NCI-H446 treated with DMSO at 0.1 percent for 48 hours (cell line): Measurements from ENCODE around the gene FGD4.
"Not testable (repeated sequence)": the region's sequence is repeated elsewhere in the genome, so short reads cannot be mapped to it uniquely, and the experiment has no call there.

Experiments
- DNase-seq: peaks from one replicate; lab custom pipeline; 2025; lab: John Stamatoyannopoulos, UW

Gene FGD4

DNA sequence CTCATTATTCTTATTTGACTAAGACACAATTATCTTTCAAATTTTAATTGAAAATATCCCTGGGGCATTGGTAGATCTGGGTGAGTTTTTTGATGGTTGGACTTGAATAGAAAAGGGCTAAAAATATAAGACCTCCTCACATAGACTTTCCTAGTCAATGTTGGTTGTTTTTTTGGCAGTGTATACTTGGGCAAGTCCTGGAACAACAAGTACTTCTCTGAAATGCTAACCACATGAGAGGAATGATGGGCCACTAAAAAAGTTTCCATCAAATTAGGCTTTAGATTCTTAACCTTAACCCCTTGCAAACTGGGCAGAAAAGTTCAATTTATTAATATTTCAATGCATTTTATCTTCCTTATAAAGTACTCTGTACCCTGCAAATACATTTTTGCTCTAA is 97.6 kb downstream of the FGD4 start:
- DNase-seq: no peak

DNA sequence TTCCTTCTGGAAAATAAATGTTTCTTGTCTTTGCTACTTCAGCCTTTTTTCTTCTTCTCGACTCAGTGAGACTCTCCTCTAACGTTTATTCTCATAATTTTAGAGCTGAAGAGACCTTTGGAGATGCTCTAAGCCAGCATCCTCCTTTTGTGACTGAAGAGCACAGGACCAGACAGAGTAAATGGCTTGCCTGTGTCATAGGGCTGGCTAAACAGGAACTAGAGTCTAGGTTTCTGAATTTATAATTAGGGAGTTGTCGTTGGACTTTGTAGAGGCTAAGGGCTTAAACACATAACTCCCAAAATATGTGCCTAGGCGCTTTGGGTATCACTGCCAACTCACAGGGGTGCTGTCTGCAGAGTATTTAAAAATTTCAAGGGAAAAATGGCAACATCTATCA is 98.5 kb downstream of the FGD4 start:
- DNase-seq: no peak

DNA sequence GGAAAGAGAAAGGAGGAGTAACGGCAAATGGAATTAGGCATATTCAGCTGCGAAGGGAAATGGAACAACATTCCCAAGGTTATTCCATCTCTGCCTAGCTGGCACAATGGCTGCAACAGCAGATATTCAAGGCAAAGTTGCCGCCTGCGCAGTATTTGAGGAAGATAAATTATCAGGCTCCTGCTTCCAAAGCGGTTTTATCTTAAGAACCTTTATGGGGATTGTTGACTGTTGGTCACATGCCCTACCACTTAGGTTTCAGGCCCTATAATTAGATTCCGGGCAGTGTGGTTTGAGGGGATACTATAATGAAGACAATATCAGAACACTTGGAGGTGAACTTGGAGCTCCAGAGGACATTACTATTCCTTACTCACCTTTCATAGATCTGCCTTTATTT is 99.7 kb downstream of the FGD4 start:
- DNase-seq: no peak

DNA sequence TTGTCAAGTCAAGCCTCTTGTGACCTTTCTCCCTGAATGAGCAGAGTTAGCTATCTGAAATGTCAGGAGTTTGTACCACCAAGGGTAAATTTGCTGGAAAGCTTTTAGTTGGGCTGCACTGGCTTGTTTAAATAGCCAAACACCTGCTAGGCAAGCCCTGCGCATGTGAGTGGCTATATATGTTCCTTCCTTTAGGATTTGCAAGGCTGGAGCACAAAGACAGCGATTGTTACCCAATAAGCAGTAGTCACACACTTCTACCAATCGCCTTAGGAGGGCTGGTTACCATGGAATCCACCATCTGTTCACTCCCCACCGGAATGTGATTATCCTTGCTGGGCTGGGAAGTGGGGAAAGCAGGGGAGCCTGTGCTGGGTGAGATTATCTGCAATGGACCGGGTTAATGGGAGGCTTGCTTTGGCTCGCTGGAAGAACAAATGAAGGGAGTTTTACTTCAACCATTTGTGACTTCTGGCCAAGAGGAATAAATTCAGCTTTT is 102.5 kb downstream of the FGD4 start:
- DNase-seq: peak; percentile 94

DNA sequence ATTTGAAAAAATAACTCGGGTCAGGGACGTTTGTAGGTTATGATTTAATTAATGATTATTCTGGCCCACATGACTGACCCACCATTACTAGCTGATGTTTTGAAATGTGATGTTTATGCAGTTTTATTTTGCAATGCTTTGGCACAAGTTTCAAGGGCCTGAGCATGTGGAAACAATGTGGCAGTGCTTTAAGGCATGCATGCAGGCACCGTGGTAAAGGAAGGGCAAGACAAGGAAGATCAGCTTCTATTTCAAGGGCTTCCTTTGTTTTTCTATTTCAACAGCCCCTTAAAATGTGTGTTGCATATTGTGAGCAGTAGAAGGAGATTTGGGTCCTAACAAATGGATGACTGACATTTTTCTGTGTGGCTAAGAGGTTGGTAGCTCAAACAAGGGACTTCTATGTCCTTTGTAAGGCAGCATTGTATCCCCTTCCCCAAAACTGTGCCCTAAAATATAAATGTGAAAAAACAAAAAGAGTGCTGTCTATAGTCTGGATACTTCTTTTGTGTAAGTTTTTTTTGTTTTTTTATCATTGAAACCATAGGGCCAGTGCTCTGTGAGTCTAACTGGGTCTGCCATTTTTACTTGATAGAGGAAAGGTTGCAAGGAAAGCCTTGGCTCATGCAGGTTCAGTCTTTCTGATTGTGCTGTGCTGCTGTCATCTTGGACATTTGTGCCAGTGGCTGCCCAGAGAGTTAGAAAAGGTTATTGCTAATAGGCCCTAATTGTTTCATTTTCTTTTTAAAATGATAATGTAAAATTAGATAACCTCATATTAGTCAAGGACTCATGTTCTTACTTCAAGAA is 103.5 kb downstream of the FGD4 start:
- no peak for DNase-seq

DNA sequence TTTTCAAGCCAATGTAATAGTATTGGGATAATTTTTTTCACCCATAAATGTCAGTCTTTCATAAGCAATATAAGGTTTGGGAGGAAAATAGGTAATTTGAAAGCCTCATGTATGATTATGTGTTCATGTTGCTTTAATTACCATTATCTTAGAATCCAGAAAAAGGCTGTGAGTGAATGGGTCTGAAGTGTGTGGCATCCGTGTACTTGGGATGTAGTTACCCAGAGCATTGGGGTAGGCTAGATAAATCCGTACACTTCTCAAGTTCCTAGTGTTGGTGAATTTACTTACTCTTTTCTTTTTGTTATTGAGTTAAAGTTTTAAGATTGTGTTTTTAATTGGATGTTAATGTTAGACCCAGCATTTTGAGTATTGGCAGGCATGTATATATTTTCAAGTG is 104.4 kb downstream of the FGD4 start:
- no peak for DNase-seq

DNA sequence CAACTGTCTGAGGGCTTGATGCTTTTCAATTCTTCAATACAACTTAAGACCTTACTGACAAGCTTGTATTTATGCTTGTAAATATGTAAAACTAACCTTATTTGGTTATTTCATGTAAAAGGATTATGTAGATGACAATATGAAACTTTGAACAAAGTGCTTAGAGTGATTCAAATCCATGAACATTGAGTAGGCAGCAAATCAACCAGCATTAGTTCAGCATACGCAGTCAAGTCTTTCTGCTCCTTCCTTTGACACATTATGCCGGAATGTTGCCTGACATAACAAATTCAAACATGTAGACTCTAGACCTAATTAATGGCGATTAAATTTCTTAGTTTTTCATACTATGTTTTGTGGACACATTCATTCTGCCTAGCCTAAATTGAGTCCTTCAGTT is 105.2 kb downstream of the FGD4 start:
- DNase-seq: no peak

DNA sequence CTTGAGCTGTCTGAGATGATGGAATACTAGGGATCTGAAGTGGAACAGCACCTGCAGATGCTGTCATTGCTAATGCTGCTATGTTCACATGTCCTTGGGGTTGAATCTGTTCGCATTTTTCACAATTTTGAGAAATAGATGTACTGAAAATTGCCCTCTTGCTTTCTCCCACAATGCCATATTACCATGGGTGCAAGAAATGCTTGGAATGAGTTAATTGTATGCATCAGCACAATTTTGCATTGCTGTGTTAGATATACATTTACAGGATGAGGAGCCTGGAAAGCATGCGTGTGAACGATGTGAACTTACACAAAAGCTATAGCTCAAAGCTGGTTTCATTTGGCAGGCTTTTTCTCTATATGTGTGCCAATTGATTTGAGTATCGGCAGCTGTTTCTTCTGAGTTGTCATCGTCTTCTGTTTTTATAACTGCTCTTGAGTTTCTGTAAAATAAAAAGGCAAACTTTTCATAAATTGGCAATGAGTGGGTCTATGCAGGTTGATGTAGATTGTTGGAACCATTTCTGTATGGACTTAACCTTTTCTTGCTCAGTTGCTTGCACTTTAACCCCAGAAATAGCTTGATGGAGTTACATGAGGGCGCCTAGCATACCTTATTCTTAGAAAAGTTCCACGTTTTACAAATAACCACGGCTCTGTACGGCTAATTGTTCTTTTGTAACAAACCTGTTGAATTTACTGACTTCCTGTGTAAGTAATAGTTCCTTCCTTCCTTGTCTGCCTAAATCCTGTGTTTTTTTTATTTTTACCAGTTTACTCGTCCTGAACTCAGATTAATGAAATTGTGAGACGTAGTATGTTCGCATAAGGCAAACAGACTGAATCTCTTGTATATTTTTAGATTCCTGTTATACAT is 105.9 kb downstream of the FGD4 start:
- peak; percentile 13 for DNase-seq

DNA sequence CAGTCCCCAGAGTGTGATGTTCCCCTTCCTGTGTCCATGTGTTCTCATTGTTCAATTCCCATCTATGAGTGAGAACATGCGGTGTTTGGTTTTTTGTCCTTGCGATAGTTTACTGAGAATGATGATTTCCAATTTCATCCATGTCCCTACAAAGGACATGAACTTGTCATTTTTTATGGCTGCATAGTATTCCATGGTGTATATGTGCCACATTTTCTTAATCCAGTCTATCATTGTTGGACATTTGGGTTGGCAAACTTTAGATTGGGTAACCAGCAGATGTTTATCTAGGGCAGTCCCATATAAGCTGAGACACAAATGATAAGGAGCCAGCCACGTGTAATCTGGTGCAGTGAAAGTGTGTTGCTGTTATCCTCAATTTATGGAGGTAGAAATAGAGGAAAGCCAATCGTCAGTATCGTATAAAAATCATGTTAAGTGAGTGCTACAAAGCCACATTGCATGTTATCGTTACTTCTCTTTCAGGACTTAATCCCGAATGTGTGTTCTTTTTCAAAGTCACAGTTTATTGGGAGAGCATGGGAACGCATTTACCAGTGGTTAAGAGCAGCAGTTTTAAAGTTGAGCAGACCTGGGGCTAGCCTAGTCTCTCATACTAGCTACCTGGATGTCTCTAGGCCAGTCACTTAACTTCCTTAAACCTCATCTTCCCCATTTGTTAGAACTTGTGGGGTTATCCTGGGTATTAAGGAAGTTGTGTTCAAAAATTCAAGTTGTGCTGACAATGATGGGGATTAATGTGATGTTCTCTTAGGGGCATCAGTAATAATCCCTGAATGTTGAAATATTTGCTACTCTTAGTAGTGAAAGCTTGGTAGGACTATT is 108.0 kb downstream of the FGD4 start:
- not testable (repeated sequence) for DNase-seq

DNA sequence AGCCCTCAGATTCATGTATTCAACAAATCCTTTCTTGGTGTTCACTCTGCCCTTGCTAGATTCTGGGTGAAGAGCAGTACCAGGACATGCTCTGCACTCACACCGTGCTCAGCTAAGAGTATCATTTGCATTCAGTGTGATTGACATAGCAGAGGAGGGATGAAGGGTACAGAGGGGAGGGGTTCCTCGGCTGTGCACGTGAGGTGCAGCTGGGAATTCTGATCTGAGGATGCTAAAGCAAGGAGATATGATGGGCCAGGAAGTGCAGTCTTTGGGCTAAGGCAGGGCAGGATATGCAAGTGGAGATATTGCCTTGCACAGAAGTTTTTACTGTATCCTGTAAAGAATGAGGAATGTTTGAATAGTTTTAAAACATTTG is 108.6 kb downstream of the FGD4 start:
- DNase-seq: no peak

DNA sequence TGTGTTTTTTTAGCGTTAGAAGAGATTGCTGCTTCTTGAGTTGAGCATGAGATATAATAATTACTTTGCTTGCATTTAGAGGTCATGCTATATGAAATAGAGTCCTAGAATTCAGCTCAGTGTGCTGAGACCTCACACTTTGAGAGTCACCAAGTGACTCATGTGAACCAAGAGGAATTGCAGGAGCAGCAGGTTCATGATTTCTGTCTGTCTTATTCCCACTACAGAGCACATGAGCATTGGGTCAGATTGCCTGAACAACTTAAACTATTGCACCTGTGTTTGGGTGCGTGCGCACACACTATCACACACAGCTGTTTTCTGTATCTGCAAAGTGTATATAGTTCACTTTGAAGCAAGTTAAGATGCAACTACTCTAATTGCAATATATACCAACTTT is 109.3 kb downstream of the FGD4 start:
- no peak for DNase-seq

DNA sequence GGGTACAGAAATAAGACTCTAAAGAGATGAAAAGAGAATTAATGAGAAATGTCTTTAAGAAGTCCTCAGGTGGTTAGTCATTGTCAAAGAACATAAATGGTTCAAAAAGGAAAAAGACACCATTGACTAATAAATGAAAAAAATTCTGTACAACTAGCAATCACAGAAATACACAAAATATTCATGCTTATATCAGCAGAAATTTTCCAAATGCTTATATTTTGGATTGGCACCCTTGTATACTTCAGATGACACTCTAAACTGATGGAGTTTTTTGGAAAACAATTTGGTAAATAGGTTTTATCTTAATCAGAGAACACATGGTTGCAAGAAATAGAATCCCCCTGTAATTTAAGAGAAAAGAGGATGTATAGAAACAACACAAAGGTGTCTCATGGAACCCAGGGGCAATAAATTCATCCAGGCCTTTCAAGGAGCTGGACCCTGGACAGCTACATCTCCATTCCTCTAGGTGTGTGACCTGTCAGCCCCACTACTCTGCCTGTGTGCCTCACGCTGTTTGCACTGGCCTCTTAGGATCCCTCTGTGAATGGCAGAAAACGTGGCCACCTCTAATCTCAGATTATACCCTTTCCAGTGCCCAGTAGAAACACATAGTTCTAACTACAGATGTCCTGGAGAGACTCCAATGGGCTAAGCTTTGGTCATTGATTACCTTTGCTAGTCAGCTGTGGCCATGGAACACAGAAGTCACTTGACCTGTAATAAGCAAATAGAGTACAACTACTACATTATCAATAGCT is 110.2 kb downstream of the FGD4 start:
- no peak for DNase-seq

DNA sequence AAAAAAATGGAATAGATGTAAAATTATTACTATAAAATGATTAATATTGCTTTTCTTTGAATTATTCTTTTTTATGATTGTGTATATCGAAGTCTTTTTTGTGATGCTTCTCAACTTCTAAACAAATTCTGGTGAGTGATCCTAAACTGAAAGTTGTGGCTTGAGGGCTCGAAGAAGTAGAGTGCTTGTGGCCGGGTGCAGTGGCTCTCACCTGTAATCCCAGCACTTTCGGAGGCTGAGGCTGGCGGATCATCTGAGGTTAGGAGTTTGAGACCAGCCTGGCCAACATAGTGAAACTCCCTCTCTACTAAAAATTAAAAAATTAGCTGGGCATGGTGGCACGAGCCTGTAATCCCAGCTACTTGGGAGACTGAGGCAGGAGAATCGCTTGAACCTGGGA is 112.6 kb downstream of the FGD4 start:
- not testable (repeated sequence) for DNase-seq

DNA sequence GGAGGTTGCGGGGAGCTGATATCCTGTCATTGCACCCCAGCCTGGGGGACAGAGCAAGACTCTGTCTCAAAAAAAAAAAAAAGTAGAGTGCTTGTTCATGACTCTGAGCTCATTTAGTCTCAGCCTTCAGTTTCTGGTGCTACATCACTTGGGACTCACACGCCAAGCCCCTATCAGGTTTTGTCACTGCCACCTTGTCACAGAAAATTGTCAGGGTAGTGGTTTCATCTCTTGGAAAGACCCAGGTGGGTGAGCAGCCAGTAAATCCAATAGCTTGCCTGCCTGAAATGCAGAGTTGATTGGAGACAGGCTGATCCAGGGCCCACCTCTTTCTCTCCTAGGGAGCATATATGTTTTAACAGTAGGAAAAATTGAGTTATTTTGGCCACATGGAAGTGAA is 113.0 kb downstream of the FGD4 start:
- DNase-seq: no peak

DNA sequence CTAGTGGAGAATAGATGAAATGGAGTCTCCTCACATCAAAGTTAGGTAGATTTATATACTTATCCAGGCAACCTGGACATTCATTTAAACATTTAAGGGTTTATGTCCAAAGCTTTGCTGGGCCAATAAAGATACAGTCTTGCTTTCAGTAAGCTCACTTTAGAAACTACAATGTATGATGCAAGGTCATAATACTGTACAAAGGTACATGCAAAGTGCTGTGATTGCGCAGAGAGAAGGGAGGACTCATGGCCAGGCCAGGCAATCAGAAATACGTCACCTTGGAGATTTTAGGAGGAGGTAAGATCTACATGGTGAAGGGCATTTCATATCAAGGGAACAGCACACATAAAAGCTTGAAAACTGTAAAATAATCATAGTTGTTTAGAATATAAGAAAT is 113.6 kb downstream of the FGD4 start:
- DNase-seq: no peak

DNA sequence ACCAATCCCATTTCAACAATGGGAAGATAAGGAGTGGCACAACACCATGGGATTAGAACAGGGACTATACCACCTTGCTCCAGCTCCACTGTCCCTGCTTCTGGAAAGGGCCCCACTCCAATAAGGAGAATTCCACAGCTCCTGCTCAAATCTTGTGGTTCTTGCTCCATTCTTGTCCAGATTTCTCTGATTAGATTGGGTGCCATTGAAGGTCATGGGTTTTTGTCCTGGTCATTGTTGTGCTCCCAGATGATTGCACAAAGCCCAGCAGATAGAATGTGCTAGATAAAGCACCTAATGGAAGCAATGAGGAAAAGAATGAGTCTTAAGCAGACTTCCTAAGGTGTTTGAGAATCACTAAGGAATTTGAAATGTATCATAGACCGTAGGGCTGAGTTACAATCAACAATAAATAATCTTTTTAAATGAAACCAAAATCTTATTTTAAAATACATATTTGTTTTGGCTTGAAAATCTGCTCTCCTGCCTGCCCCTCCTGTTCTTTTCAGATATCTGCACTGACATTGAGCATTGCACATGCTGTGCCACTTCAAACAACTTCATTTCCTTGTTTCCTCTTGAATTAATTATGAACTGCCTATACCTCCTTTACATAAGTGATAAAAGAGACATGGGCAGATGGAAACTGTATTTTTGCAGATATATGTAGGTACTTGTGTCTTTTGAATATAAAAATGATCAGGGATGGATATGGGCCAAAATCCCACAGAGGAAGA is 115.9 kb downstream of the FGD4 start:
- DNase-seq: no peak

DNA sequence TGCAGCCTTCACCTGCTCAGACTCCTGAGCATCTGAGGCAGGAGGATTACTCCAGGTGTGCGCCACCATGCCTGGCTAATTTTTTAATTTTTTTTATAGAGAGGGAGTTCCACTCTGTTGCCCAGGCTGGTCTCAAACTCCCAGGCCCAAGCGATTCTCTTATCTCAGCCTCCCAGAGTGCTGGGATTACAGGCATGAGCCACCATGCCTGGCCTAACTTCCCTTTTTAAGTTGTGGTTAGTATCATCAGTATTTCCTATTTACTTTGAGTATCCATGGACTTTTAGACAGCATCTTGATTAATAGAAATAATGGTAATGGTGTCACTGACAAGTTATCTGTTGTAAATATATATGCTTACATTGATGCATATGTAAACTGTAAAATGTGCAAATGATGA is 116.9 kb downstream of the FGD4 start:
- no peak for DNase-seq

DNA sequence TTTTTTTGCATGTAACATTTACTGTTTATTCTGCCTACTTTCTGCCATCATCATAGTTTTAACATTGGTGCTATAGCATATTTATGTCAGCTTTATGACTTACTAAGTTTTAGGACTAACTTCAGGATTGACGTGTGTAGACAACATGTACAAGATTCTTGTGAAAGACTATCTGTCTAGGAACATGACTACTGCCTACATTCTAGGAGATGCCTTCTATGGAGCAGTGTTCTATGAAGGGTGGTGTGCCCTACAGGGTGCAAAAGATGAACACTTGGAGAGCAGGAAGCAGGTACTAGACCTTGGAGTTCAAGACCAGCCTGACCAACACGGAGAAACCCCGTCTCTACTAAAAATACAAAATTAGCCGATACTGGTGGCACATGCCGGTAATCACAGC is 118.6 kb downstream of the FGD4 start:
- DNase-seq: no peak

DNA sequence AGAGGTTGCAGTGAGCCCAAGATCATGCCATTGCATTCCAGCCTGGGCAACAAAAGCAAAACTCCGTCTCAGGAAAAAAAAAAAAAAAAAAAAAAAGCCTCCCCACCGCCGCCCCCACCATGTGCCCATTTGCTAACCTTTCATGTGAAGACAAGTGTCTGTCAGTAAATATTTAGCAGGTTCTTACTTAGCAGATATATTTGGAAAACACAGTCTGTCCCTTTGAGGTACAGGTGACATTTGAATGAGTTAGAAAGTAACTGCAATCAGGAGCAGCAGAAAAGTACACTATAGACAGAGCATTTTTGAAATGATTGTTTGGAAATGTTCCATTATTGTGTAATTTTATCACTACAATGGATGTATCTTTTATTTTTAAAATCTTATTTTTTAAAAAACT is 119.7 kb downstream of the FGD4 start:
- DNase-seq: no peak

DNA sequence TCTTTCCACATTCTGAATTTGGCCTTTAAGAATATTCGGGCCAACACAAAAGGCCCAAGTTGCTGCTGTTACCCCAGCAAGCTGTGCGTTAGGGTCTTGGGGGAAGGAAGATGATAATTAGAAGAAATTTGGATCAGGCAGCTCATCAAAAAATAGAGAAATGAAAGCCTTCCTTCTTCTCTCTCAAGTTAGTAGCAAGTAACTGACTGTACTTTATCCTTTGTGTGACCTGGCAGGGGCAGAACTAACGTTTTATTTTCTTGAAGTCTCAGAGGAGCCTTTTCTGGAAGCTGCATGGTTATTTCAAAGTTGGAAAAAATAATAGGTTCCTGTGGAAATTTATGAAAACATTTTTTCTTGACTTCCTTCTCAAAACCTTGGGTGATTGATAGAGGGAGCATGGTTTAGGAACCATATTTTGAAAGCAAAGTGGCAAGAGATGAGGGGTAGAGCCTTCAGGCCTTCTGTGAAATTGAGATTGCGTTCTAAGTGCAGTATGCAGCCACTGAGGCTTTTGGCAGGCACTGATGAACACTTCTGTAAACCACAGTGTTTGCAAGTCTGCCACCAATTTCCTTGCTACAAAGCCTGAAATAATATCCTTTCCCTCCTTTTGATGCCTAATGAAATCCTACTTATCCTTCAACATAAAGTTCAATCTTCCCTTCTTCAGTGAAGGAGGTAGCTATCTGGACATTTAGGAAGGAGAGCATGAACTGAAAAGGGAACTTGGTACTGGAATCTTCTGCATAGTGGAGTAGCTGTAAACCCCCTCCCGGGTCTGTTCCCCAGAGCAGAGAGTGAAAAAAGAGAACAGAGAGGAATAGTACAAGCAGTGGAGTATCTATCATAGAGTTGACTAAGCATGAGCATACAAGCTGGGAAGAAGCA is 123.2 kb downstream of the FGD4 start:
- no peak for DNase-seq
